Suprapubic skin (tissue), 4 donors: Measurements from ENCODE around the gene SMIM5. TPM values are rescaled to one million over a fixed set of nuclear protein-coding genes. Genes with fewer than 3 reads are reported as not detected.

Experiments used
- DNase-seq, 2 donors: peaks; one replicate each; pipeline ENCODE4 v3.0.0-alpha.2; 2019; ENCODE audit warnings: low spot score in 2 of 2
- H3K27ac ChIP-seq: fragments of 200-600 bp; sonication (generic); one replicate; pipeline ENCODE4 v1.5.1; 2019
- H3K27me3 ChIP-seq: fragments of 200-600 bp; sonication (generic); one replicate; pipeline ENCODE4 v1.5.1; 2019
- H3K36me3 ChIP-seq: fragments of 200-600 bp; sonication (generic); one replicate; pipeline ENCODE4 v1.5.1; 2019
- H3K4me1 ChIP-seq: fragments of 200-600 bp; sonication (generic); one replicate; pipeline ENCODE4 v1.5.1; 2019
- H3K4me3 ChIP-seq: fragments of 200-600 bp; sonication (generic); one replicate; pipeline ENCODE4 v1.5.1; 2019; ENCODE audit warnings: mild to moderate bottlenecking
- H3K9me3 ChIP-seq: fragments of 200-600 bp; sonication (generic); one replicate; pipeline ENCODE4 v1.5.1; 2019
- CTCF ChIP-seq, 2 donors: fragments of 200-600 bp in 1 of 2; fragments of 450-650 bp in 1 of 2; sonication (generic) in 1 of 2; IDR thresholded peaks; one replicate each; pipeline ENCODE4 v1.5.1; 2016 to 2019; ENCODE audit warnings: antibody characterized with exemption in 2 of 2, mild to moderate bottlenecking in 1 of 2, moderate library complexity in 1 of 2
- EP300 ChIP-seq: sonication (generic); formaldehyde crosslinking; IDR thresholded peaks from one replicate; pipeline ENCODE4 v1.6.1; 2017; ENCODE audit warnings: antibody characterized with exemption
- POLR2A ChIP-seq, 2 donors: fragments of 450-650 bp; IDR thresholded peaks; one replicate each; pipeline ENCODE4 v1.6.1; 2017; ENCODE audit warnings: antibody characterized with exemption in 2 of 2, mild to moderate bottlenecking in 2 of 2, moderate library complexity in 2 of 2
- POLR2AphosphoS5 ChIP-seq, 3 donors: sonication (generic); formaldehyde crosslinking; IDR thresholded peaks; one replicate each; pipeline ENCODE4 v1.6.1; 2017; ENCODE audit warnings: antibody characterized with exemption in 3 of 3
- WGBS: methylation state at CpG from one replicate; pipeline ENCODE4 v1.1.5; 2018; 5-methylcytosine and 5-hydroxymethylcytosine counted together
- total RNA-seq, 4 donors: library from RNA; depleted of rRNA; stranded (reverse); fragments of >200 nt; gene quantifications; one replicate each; pipeline ENCODE4 v1.1.0, GENCODE V29; 2016

The SMIM5 gene
- total RNA-seq, 4 donors from 2014 or later: 1.7 to 11.8 (median 8.6) TPM

- Histone ChIP-seq H3K4me3 (no peak overlapping the region), H3K4me1 (peaks cover under 1% of the 10 kb centered on the region), H3K27ac (no peak overlapping the region), H3K27me3 (no peaks in the 10 kb centered on the region), H3K36me3 (no peaks in the 10 kb centered on the region), H3K9me3 (no peaks in the 10 kb centered on the region)
- no peak for DNase-seq
- no peak for TF ChIP-seq POLR2AphosphoS5 (IDR thresholded peaks at IDR 0.05)
- TF ChIP-seq EP300: no peak
- no peak for TF ChIP-seq POLR2A (IDR thresholded peaks at IDR 0.05)
- no peak for TF ChIP-seq CTCF (IDR thresholded peaks at IDR 0.05)
- 95% methylated on average over 5 of the region's 6 CpGs for WGBS
These were observed 37.3 kb upstream of the SMIM5 start for GRCh38 chr17:75595920-75596313.

GRCh38 chr17:75596320-75597087 is 36.7 kb upstream of the SMIM5 start:
- Histone ChIP-seq H3K4me3 (no peak overlapping the region), H3K9me3 (no peaks in the 10 kb centered on the region), H3K4me1 (peaks cover 5% of the 10 kb centered on the region), H3K27ac (no peak overlapping the region), H3K36me3 (no peaks in the 10 kb centered on the region), H3K27me3 (no peaks in the 10 kb centered on the region)
- WGBS: 90% methylated on average over 12 of the region's 17 CpGs
- no peak for DNase-seq
- no peak for TF ChIP-seq CTCF (IDR thresholded peaks at IDR 0.05)
- TF ChIP-seq POLR2A (IDR thresholded peaks at IDR 0.05): no peak
- no peak for TF ChIP-seq EP300
- TF ChIP-seq POLR2AphosphoS5 (IDR thresholded peaks at IDR 0.05): no peak

GRCh38 chr17:75601057-75601987 is 31.9 kb upstream of the SMIM5 start:
- Histone ChIP-seq H3K27ac (no peak overlapping the region), H3K27me3 (no peaks in the 10 kb centered on the region), H3K4me1 (peaks cover 31% of the 10 kb centered on the region), H3K4me3 (no peak overlapping the region), H3K36me3 (no peaks in the 10 kb centered on the region), H3K9me3 (no peaks in the 10 kb centered on the region)
- TF ChIP-seq CTCF (IDR thresholded peaks at IDR 0.05) (peak; percentile 48 to 84), POLR2A (IDR thresholded peaks at IDR 0.05) (no peak)
- WGBS: 67% methylated on average over 20 of the region's 28 CpGs
- DNase-seq: peak in 1 of 2 donors; percentile 68

- Histone ChIP-seq H3K27ac (no peak overlapping the region), H3K27me3 (no peaks in the 10 kb centered on the region), H3K4me1 (peaks cover 31% of the 10 kb centered on the region), H3K9me3 (no peaks in the 10 kb centered on the region), H3K36me3 (no peaks in the 10 kb centered on the region), H3K4me3 (no peak overlapping the region)
- no peak for DNase-seq
- TF ChIP-seq EP300: no peak
- WGBS: 93% methylated on average over 2 of the region's 12 CpGs
These were observed 30.6 kb upstream of the SMIM5 start for GRCh38 chr17:75602644-75603043.

GRCh38 chr17:75603123-75603522 is 30.1 kb upstream of the SMIM5 start:
- Histone ChIP-seq H3K4me3 (no peak overlapping the region), H3K27ac (peak overlapping the region; percentile 55), H3K36me3 (no peaks in the 10 kb centered on the region), H3K9me3 (no peaks in the 10 kb centered on the region), H3K4me1 (peaks cover 31% of the 10 kb centered on the region), H3K27me3 (no peaks in the 10 kb centered on the region)
- 74% methylated on average over 9 of the region's 9 CpGs for WGBS
- TF ChIP-seq CTCF (IDR thresholded peaks at IDR 0.05) (no peak), EP300 (no peak), POLR2A (IDR thresholded peaks at IDR 0.05) (no peak), POLR2AphosphoS5 (IDR thresholded peaks at IDR 0.05) (no peak)
- no peak for DNase-seq
